GM19239 (cell line): ENCODE data around the gene TRIM14.
A peak's percentile ranks its signal among the peaks of the same experiment; 100 is the strongest.

ENCODE experiments used
- DNase-seq: peaks from one replicate; pipeline ENCODE4 v3.0.0; 2011; ENCODE audit warnings: low spot score; ENCODE audit not compliant: insufficient read length
- FAIRE-seq: peaks from 2 replicates; lab custom pipeline; 2011; peaks lifted over from hg19 to GRCh38; lab: Jason Lieb, UNC

Gene TRIM14

GRCh38 chr9:98118640-98119601 lies at the start of gene TRIM14:
Gene TRIM14, minus strand, starts transcription at chr9:98119222. Its CDS starts 34 bp downstream, at chr9:98119188.
- FAIRE-seq (peak; percentile 75), DNase-seq (peak; percentile 50)

GRCh38 chr9:98168153-98168780 lies 49.2 kb upstream of the TRIM14 start:
- FAIRE-seq (no peak), DNase-seq (no peak)

- DNase-seq (no peak), FAIRE-seq (no peak)
These were observed 45.9 kb upstream of the TRIM14 start for GRCh38 chr9:98164912-98165311.

GRCh38 chr9:98162613-98163012 lies 43.6 kb upstream of the TRIM14 start:
- FAIRE-seq (no peak), DNase-seq (no peak)

GRCh38 chr9:98161851-98162250 lies 42.8 kb upstream of the TRIM14 start:
- FAIRE-seq (no peak), DNase-seq (no peak)

GRCh38 chr9:98159790-98160189 lies 40.8 kb upstream of the TRIM14 start:
- FAIRE-seq = no peak
- no peak for DNase-seq

- DNase-seq (no peak), FAIRE-seq (no peak)
These were observed 40.3 kb upstream of the TRIM14 start for GRCh38 chr9:98159301-98159700.

- no peak for DNase-seq
- FAIRE-seq = no peak
These were observed 39.2 kb upstream of the TRIM14 start for GRCh38 chr9:98158071-98158831.

GRCh38 chr9:98157372-98157771 lies 38.4 kb upstream of the TRIM14 start:
- FAIRE-seq = no peak
- DNase-seq = no peak

GRCh38 chr9:98154678-98155077 lies 35.7 kb upstream of the TRIM14 start:
- no peak for FAIRE-seq
- no peak for DNase-seq

GRCh38 chr9:98152526-98152925 lies 33.5 kb upstream of the TRIM14 start:
- FAIRE-seq = no peak

GRCh38 chr9:98150721-98151120 lies 31.7 kb upstream of the TRIM14 start:
- DNase-seq (no peak), FAIRE-seq (no peak)

More at GRCh38 chr9:98152526-98152925, 33.5 kb upstream of the TRIM14 start:
- no peak for DNase-seq

- no peak for DNase-seq
- FAIRE-seq = no peak
These were observed 31.1 kb upstream of the TRIM14 start for GRCh38 chr9:98150164-98150563.

- FAIRE-seq (no peak), DNase-seq (no peak)
These were observed 30.4 kb upstream of the TRIM14 start for GRCh38 chr9:98149422-98149821.

GRCh38 chr9:98148486-98148885 lies 29.5 kb upstream of the TRIM14 start:
- DNase-seq = no peak
- no peak for FAIRE-seq

GRCh38 chr9:98147582-98147981 lies 28.6 kb upstream of the TRIM14 start:
- DNase-seq (no peak), FAIRE-seq (no peak)

GRCh38 chr9:98146101-98146991 lies 27.3 kb upstream of the TRIM14 start:
- no peak for DNase-seq

GRCh38 chr9:98144631-98145030 lies 25.6 kb upstream of the TRIM14 start:
- DNase-seq (no peak), FAIRE-seq (no peak)

More at GRCh38 chr9:98146101-98146991, 27.3 kb upstream of the TRIM14 start:
- no peak for FAIRE-seq

- FAIRE-seq (no peak), DNase-seq (no peak)
These were observed 25.1 kb upstream of the TRIM14 start for GRCh38 chr9:98144076-98144475.
